BJ (cell line): Measurements from ENCODE around the gene ZBTB12. TPM values are rescaled to one million over a fixed set of nuclear protein-coding genes. Genes with fewer than 3 reads are reported as not detected.

Source experiments
- CTCF ChIA-PET: fragments of 350-600 bp; formaldehyde crosslinking; extraction: SDS; loops from one replicate; lab custom pipeline; 2021; ENCODE audit warnings: antibody characterized with exemption, inconsistent platforms; lab: Yijun Ruan, JAX
- POLR2A ChIA-PET: fragments of 300-600 bp; sonication (Branson Sonifier 250); formaldehyde crosslinking; extraction: SDS; loops from one replicate; lab custom pipeline; 2021; ENCODE audit warnings: antibody characterized with exemption; lab: Charles Lee
- DNase-seq: peaks from one replicate; pipeline ENCODE4 v3.0.0-alpha.2; 2011; ENCODE audit warnings: low read depth
- H3K27me3 ChIP-seq: 2 replicates; pipeline ENCODE4 v1.6.0; 2011; ENCODE audit warnings: low read length; ENCODE audit not compliant: control insufficient read depth, insufficient read depth
- H3K36me3 ChIP-seq: 2 replicates; pipeline ENCODE4 v1.5.1; 2011; ENCODE audit warnings: low read length; ENCODE audit not compliant: control insufficient read depth, insufficient read depth
- H3K4me3 ChIP-seq: 2 replicates; pipeline ENCODE4 v1.5.1; 2011; ENCODE audit warnings: low read depth, mild to moderate bottlenecking, control low read depth, low read length
- polyA plus RNA-seq: library from polyadenylated mRNA; depleted of rRNA; stranded (reverse); fragments of >200 nt; gene quantifications from 2 replicates; pipeline ENCODE4 v1.2.3, GENCODE V29; 2011
- TF ChIP-seq, protein P1 (sequence below): IDR thresholded peaks from 2 replicates; pipeline ENCODE4 v1.5.1; 2011; ENCODE audit warnings: low read depth, mild to moderate bottlenecking, control low read depth, inconsistent platforms, low read length, moderate library complexity; ENCODE audit not compliant: insufficient read depth

The ZBTB12 gene
- polyA plus RNA-seq, 1 experiment = 2.6 TPM

DNA sequence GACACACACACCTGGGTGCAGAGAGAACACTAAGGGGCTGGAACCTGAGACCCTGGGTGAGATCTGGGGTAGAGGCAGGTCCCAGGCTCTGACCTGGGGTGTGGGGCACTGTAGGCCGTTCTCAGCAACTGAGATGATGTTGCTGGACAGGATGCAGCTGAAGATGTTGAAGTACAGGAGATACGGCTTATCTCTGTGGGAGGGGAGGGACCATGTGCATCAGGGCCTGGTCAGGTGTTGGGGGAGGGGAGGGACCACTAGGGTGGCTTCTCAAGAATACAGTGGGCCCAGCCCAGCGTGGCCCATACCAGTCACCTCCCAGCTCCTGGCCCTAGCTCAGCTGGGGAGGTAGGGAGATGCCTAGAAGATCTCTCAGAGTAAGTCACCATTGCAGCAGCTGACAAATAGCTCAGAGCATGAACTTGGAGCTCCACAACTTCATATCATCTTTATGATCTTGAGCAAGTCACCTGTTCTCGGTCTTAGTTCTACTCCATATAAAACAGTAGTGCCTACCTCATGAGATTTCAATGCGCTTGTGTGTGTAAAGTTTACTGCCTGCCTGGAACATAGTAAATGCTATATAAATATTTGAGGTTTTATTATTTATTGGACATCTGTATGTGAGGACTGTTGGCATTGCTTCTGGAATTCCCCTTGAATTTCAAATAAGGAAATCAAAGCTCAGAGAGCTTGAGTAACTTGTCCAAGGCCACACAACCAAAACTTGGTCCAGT lies 26.9 kb downstream of the ZBTB12 start:
- TF ChIP-seq, protein P1, sequence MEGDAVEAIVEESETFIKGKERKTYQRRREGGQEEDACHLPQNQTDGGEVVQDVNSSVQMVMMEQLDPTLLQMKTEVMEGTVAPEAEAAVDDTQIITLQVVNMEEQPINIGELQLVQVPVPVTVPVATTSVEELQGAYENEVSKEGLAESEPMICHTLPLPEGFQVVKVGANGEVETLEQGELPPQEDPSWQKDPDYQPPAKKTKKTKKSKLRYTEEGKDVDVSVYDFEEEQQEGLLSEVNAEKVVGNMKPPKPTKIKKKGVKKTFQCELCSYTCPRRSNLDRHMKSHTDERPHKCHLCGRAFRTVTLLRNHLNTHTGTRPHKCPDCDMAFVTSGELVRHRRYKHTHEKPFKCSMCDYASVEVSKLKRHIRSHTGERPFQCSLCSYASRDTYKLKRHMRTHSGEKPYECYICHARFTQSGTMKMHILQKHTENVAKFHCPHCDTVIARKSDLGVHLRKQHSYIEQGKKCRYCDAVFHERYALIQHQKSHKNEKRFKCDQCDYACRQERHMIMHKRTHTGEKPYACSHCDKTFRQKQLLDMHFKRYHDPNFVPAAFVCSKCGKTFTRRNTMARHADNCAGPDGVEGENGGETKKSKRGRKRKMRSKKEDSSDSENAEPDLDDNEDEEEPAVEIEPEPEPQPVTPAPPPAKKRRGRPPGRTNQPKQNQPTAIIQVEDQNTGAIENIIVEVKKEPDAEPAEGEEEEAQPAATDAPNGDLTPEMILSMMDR = no peak
- H3K4me3 ChIP-seq = no peak overlapping the region
- ChIA-PET CTCF (interaction anchor here (0.9 to 2.7 kb wide), 2 partner anchors 14 to 194 kb away, joined by 3 to 24 read pairs; partner anchors contain the start of gene LY6G5C), POLR2A (interaction anchor here (0.6 kb wide), 1 partner anchor 12 kb away, joined by 3 read pairs; the partner anchor contains the start of gene NEU1)
- DNase-seq = no peak
- H3K36me3 ChIP-seq = peaks cover 4% of the 10 kb centered on the region; the same call in 1 of the 2 replicates
- H3K27me3 ChIP-seq = peaks cover 2% of the 10 kb centered on the region; the same call in 1 of the 2 replicates

DNA sequence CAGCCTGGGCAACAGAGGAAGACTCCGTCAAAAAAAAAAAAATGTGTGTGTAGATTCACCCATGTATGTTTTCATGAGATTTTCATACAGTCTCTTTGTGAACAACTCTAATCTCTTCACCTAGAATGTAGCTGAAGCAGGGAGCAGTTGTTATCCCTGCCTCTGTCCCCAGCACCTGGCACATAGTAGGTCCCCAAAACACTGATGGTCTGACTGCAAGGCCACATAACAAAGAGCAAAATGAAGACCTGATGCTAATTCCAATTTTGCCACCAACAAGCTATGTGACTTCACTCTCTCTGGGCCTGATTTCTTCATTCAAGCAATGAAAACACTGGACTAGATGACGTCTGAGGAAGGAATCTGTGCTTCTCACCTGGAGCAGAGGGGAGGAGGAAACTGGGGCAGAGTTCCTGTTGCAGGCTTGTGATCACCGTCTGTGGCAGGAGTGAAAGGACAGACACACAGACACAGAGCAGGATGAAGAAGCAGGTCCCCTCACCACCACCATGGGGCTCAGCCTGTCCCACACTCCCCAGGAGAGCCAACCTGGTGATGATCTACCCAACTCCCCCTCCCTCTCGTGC lies 27.7 kb downstream of the ZBTB12 start:
- CTCF ChIA-PET = interaction anchor here (0.7 to 2.7 kb wide), 2 partner anchors 15 to 78 kb away, joined by 3 to 24 read pairs; no protein-coding TSS in a partner anchor
- TF ChIP-seq, protein P1 = no peak
- Histone ChIP-seq H3K4me3 (no peak overlapping the region), H3K27me3 (peaks cover 2% of the 10 kb centered on the region; the same call in 1 of the 2 replicates), H3K36me3 (no peaks in the 10 kb centered on the region)
- POLR2A ChIA-PET = interaction anchor here (0.6 kb wide), 1 partner anchor 37 kb away, joined by 3 read pairs; no protein-coding TSS in a partner anchor
- no peak for DNase-seq

- Histone ChIP-seq H3K4me3 (no peak overlapping the region), H3K36me3 (no peaks in the 10 kb centered on the region), H3K27me3 (peaks cover 2% of the 10 kb centered on the region; the same call in 1 of the 2 replicates)
- ChIA-PET CTCF (interaction anchor here (0.7 to 3.3 kb wide), 2 partner anchors 18 to 142 kb away, joined by 4 to 9 read pairs; no protein-coding TSS in a partner anchor), POLR2A (no interaction called here)
- DNase-seq = no peak
- TF ChIP-seq, protein P1 = no peak
These were observed 30.7 kb downstream of the ZBTB12 start for GRCh38 chr6:31871046-31871659.

- Histone ChIP-seq H3K36me3 (no peaks in the 10 kb centered on the region), H3K27me3 (peaks cover 2% of the 10 kb centered on the region; the same call in 1 of the 2 replicates), H3K4me3 (no peak overlapping the region)
- CTCF ChIA-PET = interaction anchor here (0.6 to 3.3 kb wide), 3 partner anchors 19 to 915 kb away, joined by 3 to 9 read pairs (median 4); no protein-coding TSS in a partner anchor
- TF ChIP-seq, protein P1 = no peak
- DNase-seq = no peak
- POLR2A ChIA-PET = no interaction called here
These were observed 31.4 kb downstream of the ZBTB12 start for GRCh38 chr6:31870385-31870921.
